ENCODE measurements around the gene PRKN. TPM values are rescaled to one million over a fixed set of nuclear protein-coding genes. Genes with fewer than 3 reads are reported as not detected.

PRKN gene
- total RNA-seq, 1 experiment from 2014 or later: not detected

GRCh38 chr6:161412795-161413194 is 1314.8 kb downstream of the PRKN start:
- H3K27me3 ChIP-seq (ENCODE audit: insufficient read depth, low read depth): peaks cover 40% of the 10 kb centered on the region
- no TSS peak for BruUV-seq (replicated peaks)
- TF ChIP-seq CTCF (conservative IDR thresholded peaks at IDR 0.05) (no peak), EZH2 (IDR thresholded peaks at IDR 0.05; ENCODE audit: low read depth) (no peak)
- intact Hi-C loops (cut with micrococcal nuclease; ENCODE audit: unreplicated experiment): no loop called here
- H3K79me2 ChIP-seq (ENCODE audit: low read depth): no peaks in the 10 kb centered on the region
- no peak overlapping the region for H3K4me2 ChIP-seq
- CTCF ChIA-PET: no interaction called here
- H3K4me1 ChIP-seq (replicated peaks; ENCODE audit: insufficient read depth): no peaks in the 10 kb centered on the region
- no peak overlapping the region for H3K27ac ChIP-seq
- H3K4me3 ChIP-seq: no peak overlapping the region
- POLR2A ChIA-PET (ENCODE audit: unreplicated experiment): no interaction called here
- DNase-seq: no peak
- no peaks in the 10 kb centered on the region for H3F3A ChIP-seq (ENCODE audit: insufficient read depth, low read depth)
- no peaks in the 10 kb centered on the region for H3K9me2 ChIP-seq (ENCODE audit: insufficient read depth)
- no peak overlapping the region for H2AFZ ChIP-seq
- no peaks in the 10 kb centered on the region for H3K36me3 ChIP-seq (ENCODE audit: low read depth)
- H4K20me1 ChIP-seq (ENCODE audit: insufficient read depth): no peaks in the 10 kb centered on the region
- H3K9me3 ChIP-seq (ENCODE audit: insufficient read depth, low read depth): no peaks in the 10 kb centered on the region

GRCh38 chr6:161411265-161411944 is 1316.2 kb downstream of the PRKN start:
- POLR2A ChIA-PET (ENCODE audit: unreplicated experiment): no interaction called here
- H3K9me2 ChIP-seq (ENCODE audit: insufficient read depth): no peaks in the 10 kb centered on the region
- no peak overlapping the region for H3K4me2 ChIP-seq
- H3K79me2 ChIP-seq (ENCODE audit: low read depth): no peaks in the 10 kb centered on the region
- H3F3A ChIP-seq (ENCODE audit: insufficient read depth, low read depth): no peaks in the 10 kb centered on the region
- BruUV-seq (replicated peaks): no TSS peak
- DNase-seq: no peak
- no peak overlapping the region for H3K4me3 ChIP-seq
- no peaks in the 10 kb centered on the region for H3K4me1 ChIP-seq (replicated peaks; ENCODE audit: insufficient read depth)
- CTCF ChIA-PET: no interaction called here
- H4K20me1 ChIP-seq (ENCODE audit: insufficient read depth): no peaks in the 10 kb centered on the region
- TF ChIP-seq EZH2 (IDR thresholded peaks at IDR 0.05; ENCODE audit: low read depth): no peak
- no peak for TF ChIP-seq CTCF (conservative IDR thresholded peaks at IDR 0.05)
- H3K27me3 ChIP-seq (ENCODE audit: insufficient read depth, low read depth): peaks cover 27% of the 10 kb centered on the region
- H2AFZ ChIP-seq: no peak overlapping the region
- intact Hi-C loops (cut with micrococcal nuclease; ENCODE audit: unreplicated experiment): no loop called here
- H3K27ac ChIP-seq: no peak overlapping the region
- no peaks in the 10 kb centered on the region for H3K9me3 ChIP-seq (ENCODE audit: insufficient read depth, low read depth)
- H3K36me3 ChIP-seq (ENCODE audit: low read depth): no peaks in the 10 kb centered on the region

- ChIA-PET POLR2A (ENCODE audit: unreplicated experiment) (no interaction called here), CTCF (no interaction called here)
- no peaks in the 10 kb centered on the region for H3K9me3 ChIP-seq (ENCODE audit: insufficient read depth, low read depth)
- H3K4me3 ChIP-seq: no peak overlapping the region
- H4K20me1 ChIP-seq (ENCODE audit: insufficient read depth): no peaks in the 10 kb centered on the region
- no peaks in the 10 kb centered on the region for H3K9me2 ChIP-seq (ENCODE audit: insufficient read depth)
- no peaks in the 10 kb centered on the region for H3K79me2 ChIP-seq (ENCODE audit: low read depth)
- H3K36me3 ChIP-seq (ENCODE audit: low read depth): no peaks in the 10 kb centered on the region
- intact Hi-C loops (cut with micrococcal nuclease; ENCODE audit: unreplicated experiment): no loop called here
- H3K4me2 ChIP-seq: no peak overlapping the region
- DNase-seq: no peak
- H3F3A ChIP-seq (ENCODE audit: insufficient read depth, low read depth): no peaks in the 10 kb centered on the region
- H2AFZ ChIP-seq: no peak overlapping the region
- no TSS peak for BruUV-seq (replicated peaks)
- H3K27me3 ChIP-seq (ENCODE audit: insufficient read depth, low read depth): peaks cover 20% of the 10 kb centered on the region
- no peak overlapping the region for H3K27ac ChIP-seq
- TF ChIP-seq CTCF (conservative IDR thresholded peaks at IDR 0.05) (no peak), EZH2 (IDR thresholded peaks at IDR 0.05; ENCODE audit: low read depth) (no peak)
- H3K4me1 ChIP-seq (replicated peaks; ENCODE audit: insufficient read depth): no peaks in the 10 kb centered on the region
Observed at GRCh38 chr6:161410736-161411135, 1316.8 kb downstream of the PRKN start.
